Left renal pelvis (tissue), 4 donors: ENCODE measurements around the gene RAB41. TPM values are rescaled to one million over a fixed set of nuclear protein-coding genes. Genes with fewer than 3 reads are reported as not detected.
"Not testable (repeated sequence)": the region's sequence is repeated elsewhere in the genome, so short reads cannot be mapped to it uniquely, and the experiment has no call there.

Experiments used
- DNase-seq, 4 donors: peaks; one replicate each; pipeline ENCODE4 v3.0.0-alpha.2; 2013; ENCODE audit warnings: low read depth in 4 of 4, low spot score in 3 of 4
- polyA plus RNA-seq, 4 donors: library from polyadenylated mRNA; unstranded; fragments of 120-200 nt; gene quantifications; one replicate each; pipeline ENCODE4 v1.2.1, GENCODE V29; 2013; ENCODE audit not compliant: insufficient read length in 4 of 4

Gene RAB41
- polyA plus RNA-seq, 4 donors = 0.66 to 1.1 (median 0.86) TPM

GRCh38 chrX:70289793-70290770 lies 8.1 kb downstream of the RAB41 start, which contains the start of the genes KIF4A and PDZD11:
Gene KIF4A (plus strand): TSS chrX:70290104. CDS start chrX:70290459, 355 bp downstream.
Gene PDZD11 (minus strand): TSS chrX:70289927. CDS start chrX:70289341, 586 bp downstream.
- DNase-seq = peak; percentile 51 to 61 (median 54)

- DNase-seq = no peak
Observed at GRCh38 chrX:70292788-70293187, 10.8 kb downstream of the RAB41 start.

DNA sequence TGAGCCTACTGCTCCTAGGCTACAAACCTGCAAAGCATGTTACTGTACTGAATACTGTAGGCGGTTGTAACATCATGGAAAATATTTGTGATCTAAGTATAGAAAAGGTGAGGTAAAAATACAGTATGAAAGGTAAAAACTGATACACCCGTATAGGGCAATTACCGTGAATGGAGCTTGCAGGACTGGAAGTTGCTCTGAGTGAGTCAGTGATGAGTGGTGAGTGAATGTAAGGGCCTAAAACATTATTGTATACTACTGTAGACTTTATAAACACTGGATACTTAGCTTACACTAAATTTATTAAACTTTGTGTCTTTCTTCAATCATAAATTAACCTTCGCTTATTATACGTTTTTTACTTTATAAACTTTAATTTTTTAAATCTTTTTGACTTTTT lies 11.6 kb downstream of the RAB41 start:
- no peak for DNase-seq

DNA sequence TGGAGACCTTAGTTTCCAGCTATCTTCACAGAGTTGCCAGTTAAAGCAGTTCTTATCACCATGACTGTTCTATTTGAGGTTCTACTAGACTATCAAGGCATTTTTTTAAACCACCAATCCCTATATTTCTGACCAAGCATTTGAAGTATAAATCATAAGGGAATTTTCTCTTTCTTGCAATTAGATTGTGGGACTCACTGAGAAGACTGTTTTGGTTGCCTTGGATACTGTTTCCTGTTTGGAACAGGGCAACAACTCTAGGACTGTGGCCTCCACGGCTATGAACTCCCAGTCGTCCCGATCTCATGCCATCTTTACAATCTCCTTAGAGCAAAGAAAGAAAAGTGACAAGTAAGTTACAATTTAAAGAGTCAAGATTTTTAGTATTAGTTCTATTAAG lies 19.7 kb downstream of the RAB41 start:
- DNase-seq = no peak

GRCh38 chrX:70313503-70313902 lies 31.5 kb downstream of the RAB41 start:
- no peak for DNase-seq

GRCh38 chrX:70322784-70323183 lies 40.8 kb downstream of the RAB41 start:
- DNase-seq = no peak

GRCh38 chrX:70323628-70324027 lies 41.7 kb downstream of the RAB41 start:
- DNase-seq = not testable (repeated sequence)

GRCh38 chrX:70324326-70324725 lies 42.4 kb downstream of the RAB41 start:
- no peak for DNase-seq

GRCh38 chrX:70331161-70331560 lies 49.2 kb downstream of the RAB41 start:
- no peak for DNase-seq

GRCh38 chrX:70332600-70332999 lies 50.6 kb downstream of the RAB41 start:
- DNase-seq = no peak

Other genes with a start within 250 kb of the RAB41 start
- gene AWAT2, start 232.2 kb upstream of the RAB41 start, polyA plus RNA-seq = not detected
- under 1 TPM in 1 of 4 donors, not detected in 3; 0.09 TPM for gene OTUD6A, start 219.7 kb upstream of the RAB41 start, polyA plus RNA-seq
- gene IGBP1, start 148.7 kb upstream of the RAB41 start, polyA plus RNA-seq = 100 to 1,000 TPM in 2 of 4 donors, 10 to 100 TPM in 2; 86.7 to 109 (median 98.2) TPM
- gene DGAT2L6, start 104.7 kb upstream of the RAB41 start, polyA plus RNA-seq = not detected
- not detected for gene AWAT1, start 47.5 kb upstream of the RAB41 start, polyA plus RNA-seq
- gene P2RY4, start 22.0 kb upstream of the RAB41 start, polyA plus RNA-seq = under 1 TPM; 0.14 to 0.27 (median 0.21) TPM
- 1 to 10 TPM in 1 of 4 donors, under 1 TPM in 3; 0.23 to 1.2 (median 0.51) TPM for gene ARR3, start 13.8 kb upstream of the RAB41 start, polyA plus RNA-seq
- gene PDZD11, start 7.8 kb downstream of the RAB41 start, polyA plus RNA-seq = 10 to 100 TPM; 48.4 to 57.9 (median 55.1) TPM
- gene KIF4A, start 7.9 kb downstream of the RAB41 start, polyA plus RNA-seq = 10 to 100 TPM; 14.1 to 18.7 (median 16.8) TPM
- 1 to 10 TPM in 3 of 4 donors, under 1 TPM in 1; 0.37 to 2.4 (median 1.5) TPM for gene GDPD2, start 141.1 kb downstream of the RAB41 start, polyA plus RNA-seq
- gene DLG3, start 162.7 kb downstream of the RAB41 start, polyA plus RNA-seq = 10 to 100 TPM; 31.2 to 45.6 (median 42.1) TPM